DMS79 (cell line): ENCODE data around the gene PROC.

Experiments used
- DNase-seq: peaks from one replicate; lab custom pipeline; 2025; lab: John Stamatoyannopoulos, UW

Gene PROC

GRCh38 chr2:127456960-127457359 lies 38.7 kb downstream of the PROC start:
- DNase-seq, result no peak

GRCh38 chr2:127462461-127462860 lies 44.2 kb downstream of the PROC start:
- DNase-seq, result no peak

DNA sequence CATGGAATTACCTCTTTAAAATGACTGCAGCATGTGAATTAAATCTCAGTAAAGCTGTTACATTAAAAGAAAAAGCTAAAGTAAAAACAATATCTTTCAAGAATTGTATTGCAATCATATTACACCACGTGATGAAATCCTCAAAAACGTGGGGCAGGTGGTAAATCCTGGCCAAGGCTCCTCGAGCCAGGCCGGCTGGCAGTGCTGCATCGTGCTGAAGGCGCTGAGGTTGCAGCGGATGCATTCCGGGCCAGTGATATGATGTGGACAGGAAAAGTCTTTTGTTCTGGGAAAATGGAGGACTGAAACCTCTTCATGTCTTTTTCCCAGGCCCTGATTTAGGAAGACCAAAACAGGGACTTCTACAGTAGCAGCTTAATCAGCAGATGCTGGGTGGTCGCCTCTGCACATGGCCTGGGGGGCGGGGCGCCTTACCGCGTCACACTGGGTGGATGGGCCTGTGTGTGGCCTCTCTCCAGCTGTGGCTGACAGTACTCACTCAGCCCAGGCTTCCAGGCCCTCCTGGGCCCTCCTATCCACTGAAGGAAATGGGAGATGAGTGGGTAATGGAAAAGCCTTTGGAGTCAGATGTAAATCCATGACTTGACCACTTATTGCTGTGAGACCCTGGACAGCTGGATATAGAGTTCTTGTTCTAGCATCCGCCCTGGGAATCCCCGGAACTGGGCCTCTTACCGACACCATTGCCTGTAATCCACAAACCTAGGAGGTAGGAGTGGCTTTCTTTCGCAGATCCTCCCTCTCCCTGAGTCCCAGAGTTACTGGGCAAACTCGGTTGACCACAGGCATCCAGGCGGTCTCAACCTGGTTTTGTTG lies 45.1 kb downstream of the PROC start:
- no peak for DNase-seq

- DNase-seq, result no peak
Measured at GRCh38 chr2:127464470-127465257, 46.4 kb downstream of the PROC start.

GRCh38 chr2:127465258-127465657 lies 47.0 kb downstream of the PROC start:
- no peak for DNase-seq

GRCh38 chr2:127469051-127469450 lies 50.8 kb downstream of the PROC start:
- no peak for DNase-seq

DNA sequence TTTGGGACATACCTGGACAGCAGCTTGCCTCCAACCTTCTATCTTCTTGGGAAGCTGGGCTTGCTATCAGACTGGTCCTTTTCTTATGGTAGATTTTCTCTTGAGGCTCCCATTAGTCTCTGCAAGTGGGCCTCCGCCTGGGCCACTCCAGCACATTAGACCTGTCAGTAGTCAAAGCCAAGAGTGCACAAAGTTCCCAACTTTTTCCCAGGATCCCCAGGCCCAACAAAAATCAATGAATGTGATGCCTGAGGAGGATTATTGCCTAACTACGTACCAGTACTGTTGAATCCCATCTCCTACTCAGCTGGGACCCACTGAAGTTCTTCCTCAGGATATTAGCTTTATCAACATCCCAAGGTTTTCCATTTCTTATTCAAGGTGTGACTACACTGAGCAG lies 51.7 kb downstream of the PROC start:
- DNase-seq, result no peak

DNA sequence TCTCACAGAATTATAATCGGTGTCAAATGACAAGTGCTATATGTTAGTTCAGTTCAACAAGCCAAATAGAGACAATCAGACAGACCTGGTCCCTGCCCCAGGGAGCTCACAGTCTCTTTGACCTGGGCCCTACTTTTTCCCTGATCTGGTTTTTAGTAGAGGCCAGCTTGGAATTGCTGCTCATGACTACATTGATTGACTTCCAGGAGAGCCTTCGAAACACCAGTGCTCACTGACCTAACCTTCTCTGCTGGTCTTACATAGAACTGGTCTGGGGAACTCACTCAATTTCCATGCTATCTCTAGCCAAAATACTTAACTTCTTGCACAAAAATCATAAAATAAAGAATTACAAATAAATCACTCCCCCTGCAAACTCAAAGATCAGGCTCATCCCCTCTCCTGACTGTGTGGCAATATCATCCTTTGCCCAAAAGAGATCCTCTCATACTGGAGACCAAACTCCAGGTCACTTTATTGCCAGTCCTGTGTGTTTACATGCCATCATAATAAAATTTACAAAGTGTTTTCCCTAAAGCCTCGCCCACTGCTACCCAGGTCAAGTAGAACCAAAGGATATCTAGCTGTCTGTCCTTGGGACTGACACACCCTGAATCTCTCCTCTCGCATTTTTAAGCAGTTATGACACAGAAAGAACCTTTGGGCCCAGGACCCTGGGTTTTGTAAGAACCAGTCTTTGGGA lies 53.2 kb downstream of the PROC start:
- no peak for DNase-seq

DNA sequence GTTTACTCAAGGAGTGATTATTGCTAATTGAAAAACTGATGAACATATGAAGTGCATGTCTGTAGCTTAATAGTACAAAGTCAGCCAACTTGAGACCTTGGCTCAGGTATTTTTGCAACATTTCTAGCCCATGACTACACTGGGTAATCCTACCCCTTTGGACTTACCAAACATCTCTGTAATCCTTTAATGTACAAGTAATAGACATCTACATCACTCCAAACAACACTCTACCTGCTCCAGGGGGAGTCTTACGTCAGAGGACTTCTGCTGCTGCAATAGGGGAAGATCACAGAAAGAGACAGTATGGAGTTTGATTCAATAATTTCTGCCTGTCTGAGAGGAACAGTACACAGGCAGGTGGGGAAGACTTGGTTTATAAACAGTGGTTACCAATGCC lies 54.0 kb downstream of the PROC start:
- DNase-seq, result no peak

- DNase-seq, result no peak
Measured at GRCh38 chr2:127475788-127476187, 57.6 kb downstream of the PROC start.
